Measurements from ENCODE around the gene CREBL2.
"Not testable (repeated sequence)": the region's sequence is repeated elsewhere in the genome, so short reads cannot be mapped to it uniquely, and the experiment has no call there.

Gene CREBL2

DNA sequence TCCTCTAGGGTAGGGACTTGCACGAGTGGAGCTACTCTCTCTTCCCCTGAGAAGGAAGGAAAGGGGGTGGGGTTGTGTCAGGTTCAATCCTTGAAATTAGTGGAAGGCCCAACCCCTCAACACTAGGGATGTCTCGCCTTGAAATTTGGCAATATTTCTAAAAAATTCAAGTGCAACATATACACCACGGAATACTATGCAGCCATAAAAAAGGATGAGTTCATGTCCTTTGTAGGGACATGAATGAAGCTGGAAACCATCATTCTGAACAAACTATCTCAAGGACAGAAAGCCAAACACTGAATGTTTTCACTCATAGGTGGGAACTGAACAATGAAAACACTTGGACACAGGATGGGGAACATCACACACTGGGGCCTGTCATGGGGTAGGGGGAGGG is 15.1 kb upstream of the CREBL2 start:
- DNase-seq (ENCODE audit: low read depth in 1 of 2, low spot score in 1 of 2) = not testable (repeated sequence)

DNA sequence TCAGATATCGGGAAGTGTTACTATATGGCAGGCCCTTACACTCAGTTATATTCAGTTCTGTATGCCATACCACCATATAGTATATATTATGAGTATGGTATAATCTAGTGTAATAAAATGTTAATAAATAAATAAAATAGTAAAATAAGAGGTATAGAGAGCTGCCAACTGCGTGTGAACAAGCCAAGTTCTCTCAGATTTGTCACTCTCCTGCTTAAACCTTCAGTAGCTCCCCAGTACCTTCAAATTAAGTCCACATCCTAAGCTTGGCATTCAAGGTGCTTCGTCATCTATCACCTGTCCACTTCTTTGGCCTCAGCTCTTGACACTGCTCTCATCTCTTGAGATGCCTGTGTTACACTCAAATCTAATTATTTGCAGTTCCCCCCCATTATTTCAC is 12.8 kb upstream of the CREBL2 start:
- no peak for DNase-seq (ENCODE audit: low read depth in 1 of 2, low spot score in 1 of 2)

- DNase-seq (ENCODE audit: low read depth in 1 of 2, low spot score in 1 of 2) = no peak
Observed at GRCh38 chr12:12599750-12600643, 11.7 kb upstream of the CREBL2 start.

GRCh38 chr12:12600659-12601058 is 11.0 kb upstream of the CREBL2 start:
- no peak for DNase-seq (ENCODE audit: low read depth in 1 of 2, low spot score in 1 of 2)

DNA sequence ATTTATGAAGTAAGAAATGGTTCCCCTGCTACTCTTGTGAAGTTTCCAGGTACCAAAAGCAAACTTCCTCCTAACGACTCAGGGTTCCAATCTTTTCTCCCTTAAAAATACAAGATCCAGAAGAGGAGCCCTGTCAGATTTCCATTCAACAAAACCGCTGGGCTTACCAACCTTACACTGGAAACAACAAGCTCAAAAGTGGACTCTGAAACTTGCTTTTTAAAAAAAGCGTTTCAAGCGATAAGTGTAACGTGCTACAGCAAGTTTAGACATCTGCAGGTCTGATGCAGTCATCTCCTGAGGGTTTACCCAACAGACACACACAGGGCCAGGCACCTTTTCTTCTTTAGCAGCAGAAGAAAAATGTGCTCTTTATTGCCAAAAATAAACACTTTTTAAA is 6.9 kb upstream of the CREBL2 start:
- no peak for DNase-seq (ENCODE audit: low read depth in 1 of 2, low spot score in 1 of 2)

DNA sequence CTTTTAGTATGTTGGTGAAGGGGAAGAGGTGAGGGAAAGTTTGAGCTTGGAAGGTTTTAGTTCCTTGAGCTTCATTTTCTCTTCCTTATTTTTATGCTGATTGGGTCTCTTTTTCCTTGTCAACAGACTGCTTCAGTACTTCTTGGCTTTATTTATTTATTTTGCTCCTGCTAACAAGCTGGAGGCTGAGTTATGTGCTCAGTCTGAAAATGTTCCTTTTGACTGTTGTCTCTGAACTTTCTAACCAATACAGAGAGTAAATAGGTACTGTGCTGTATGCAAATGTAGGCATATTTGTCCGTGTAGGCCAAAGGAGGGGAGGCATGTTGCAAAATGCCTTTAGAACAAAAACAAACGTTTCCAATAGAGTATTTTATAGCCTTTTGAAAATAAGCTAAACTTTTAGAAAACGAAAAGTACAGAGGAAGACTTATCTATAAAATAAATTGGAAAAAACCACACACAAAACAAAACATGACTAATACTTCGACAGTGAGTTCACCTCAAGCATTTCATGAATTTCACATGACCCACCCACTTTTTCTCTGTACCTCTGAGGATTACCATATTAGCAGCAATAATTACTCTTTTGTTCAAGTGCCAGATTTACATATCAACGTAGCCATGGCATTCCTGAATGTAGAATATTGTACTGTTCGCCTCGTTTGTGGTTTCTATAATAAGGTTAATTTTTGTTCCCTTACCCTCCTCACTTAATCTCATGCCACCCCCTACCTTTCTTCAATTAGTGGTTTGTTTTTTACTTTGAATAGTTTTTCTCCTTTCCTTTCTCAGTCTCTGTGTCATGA is 4.7 kb upstream of the CREBL2 start:
- no peak for DNase-seq (ENCODE audit: low read depth in 1 of 2, low spot score in 1 of 2)

DNA sequence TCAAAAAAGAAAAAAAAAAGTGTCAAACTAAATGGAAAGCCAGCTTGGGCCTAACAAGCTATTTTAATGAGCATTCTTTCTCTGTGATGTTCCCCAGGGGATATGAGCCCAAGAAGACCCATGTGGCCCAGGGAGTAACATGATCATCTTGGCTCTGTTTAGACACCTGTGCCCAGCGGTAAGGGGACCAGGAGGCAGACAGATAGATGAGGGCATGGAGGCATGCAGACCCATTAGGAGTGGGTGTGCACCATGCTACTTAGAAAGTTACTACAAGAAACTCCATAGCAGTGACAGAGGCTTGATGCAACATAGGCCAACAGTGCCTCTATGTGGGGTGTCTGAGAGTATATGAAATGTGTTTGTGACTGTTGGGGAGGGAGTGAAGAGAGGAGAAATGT is 3.1 kb upstream of the CREBL2 start:
- DNase-seq (ENCODE audit: low read depth in 1 of 2, low spot score in 1 of 2) = no peak

DNA sequence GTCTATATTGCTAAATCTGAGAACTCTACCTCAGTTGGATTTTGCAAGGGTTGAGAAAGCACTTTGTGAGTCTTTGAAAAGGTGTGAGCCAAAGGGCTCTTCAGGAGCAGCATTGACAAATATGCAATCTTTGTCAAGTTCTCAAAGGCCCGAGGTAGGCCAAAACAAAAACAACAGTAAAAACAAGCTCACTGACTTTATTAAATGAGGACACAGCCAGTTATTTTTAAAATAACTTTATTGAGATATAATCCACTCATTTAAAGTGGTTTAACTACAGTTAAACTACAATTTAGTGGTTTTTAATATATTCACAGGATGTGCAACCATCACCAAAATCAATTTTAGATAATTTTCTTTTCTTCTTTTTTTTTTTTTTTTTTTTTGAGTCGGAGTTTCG is 2.0 kb upstream of the CREBL2 start:
- no peak for DNase-seq (ENCODE audit: low read depth in 1 of 2, low spot score in 1 of 2)

GRCh38 chr12:12610711-12611110 is 965 bp upstream of the CREBL2 start:
- no peak for DNase-seq (ENCODE audit: low read depth in 1 of 2, low spot score in 1 of 2)

- DNase-seq (ENCODE audit: low read depth in 1 of 2, low spot score in 1 of 2) = no peak
Observed at GRCh38 chr12:12612358-12612757, 682 bp downstream of the CREBL2 start.

DNA sequence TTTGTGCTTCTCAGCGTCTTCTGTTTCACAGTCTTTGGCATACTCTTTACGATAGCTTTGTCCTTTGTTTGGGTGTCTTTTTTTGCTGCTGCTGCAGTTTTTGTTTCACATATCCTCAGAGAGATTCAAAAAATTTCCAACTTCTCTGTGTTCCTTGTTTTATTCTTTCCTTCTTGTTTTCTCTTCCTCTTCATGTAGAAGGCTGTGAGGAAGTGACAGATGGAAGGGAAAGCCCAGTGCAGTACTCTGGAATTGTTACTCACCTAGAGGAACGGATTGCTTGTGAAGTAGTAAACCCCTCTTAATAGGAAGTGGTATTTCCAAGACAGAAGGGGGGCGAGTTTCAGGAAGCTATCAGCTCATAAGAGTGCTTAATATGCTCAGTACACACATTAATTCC is 1.7 kb downstream of the CREBL2 start:
- DNase-seq (ENCODE audit: low read depth in 1 of 2, low spot score in 1 of 2) = no peak

DNA sequence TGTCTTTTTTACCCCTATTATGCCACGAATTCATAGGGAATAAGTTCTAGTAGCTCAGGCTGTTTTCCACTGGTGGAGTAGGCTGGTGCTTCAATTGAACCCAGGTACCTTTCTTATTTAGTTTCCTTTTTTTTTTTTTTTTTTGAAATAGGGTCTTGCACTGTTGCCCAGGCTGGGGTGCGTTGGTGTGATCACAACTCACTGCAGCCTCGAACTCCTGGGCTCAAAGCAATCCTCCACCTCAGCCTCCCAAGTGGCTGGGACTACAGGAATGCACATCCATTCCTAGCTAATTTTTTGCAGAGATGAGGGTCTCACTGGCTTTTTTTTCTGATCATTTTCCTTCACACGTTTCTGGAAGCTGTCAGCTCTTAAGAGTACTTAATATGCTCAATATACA is 2.7 kb downstream of the CREBL2 start:
- DNase-seq (ENCODE audit: low read depth in 1 of 2, low spot score in 1 of 2) = no peak

DNA sequence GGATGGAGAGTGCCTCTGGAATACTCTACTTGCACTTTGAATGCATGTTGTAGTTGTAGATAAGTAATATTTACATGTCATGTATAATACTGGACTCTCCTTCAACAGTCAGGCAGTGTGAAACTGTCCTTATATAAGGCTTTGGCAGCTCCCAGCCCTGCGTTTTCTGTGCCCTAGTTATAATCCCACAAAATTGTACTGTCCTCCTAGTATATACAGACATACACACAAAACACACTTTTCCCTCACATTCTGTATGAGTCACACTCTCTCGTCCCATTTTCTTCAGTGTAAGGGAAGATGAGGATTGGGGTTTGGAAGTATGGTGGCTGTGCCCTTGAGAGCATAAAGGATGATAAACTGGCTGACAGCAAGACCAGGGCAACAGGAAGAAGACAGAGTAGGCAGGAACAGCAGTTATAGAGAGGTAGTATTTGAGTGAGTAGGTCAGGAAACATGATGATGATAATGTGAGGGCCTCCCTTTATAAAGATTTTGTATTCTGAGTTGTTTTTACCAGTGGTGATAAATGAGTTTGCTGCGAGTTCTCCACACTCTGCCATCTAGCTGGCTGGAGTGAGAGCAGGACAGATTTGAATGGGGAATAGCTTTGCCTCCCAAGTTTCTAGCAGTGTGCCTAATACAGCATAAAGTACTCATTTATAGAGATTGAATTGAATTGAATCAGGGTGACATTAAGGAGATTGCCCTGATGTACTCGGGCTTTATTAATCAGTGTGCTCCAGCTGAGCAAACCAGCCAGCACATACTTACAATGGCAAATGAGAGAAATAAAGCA is 5.0 kb downstream of the CREBL2 start:
- no peak for DNase-seq (ENCODE audit: low read depth in 1 of 2, low spot score in 1 of 2)

DNA sequence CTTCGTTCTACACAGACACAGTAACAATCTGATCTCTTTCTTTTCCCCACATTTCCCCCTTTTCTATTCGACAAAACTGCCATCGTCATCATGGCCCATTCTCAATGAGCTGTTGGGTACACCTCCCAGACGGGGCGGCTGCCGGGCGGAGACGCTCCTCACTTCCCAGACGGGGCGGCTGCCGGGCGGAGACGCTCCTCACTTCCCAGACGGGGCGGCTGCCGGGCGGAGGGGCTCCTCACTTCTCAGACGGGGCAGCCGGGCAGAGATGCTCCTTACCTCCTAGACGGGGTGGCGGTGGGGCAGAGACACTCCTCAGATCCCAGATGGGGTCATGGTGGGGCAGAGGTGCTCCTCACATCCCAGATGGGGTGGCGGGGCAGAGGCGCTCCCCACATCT is 6.4 kb downstream of the CREBL2 start:
- DNase-seq (ENCODE audit: low read depth in 1 of 2, low spot score in 1 of 2) = not testable (repeated sequence)

DNA sequence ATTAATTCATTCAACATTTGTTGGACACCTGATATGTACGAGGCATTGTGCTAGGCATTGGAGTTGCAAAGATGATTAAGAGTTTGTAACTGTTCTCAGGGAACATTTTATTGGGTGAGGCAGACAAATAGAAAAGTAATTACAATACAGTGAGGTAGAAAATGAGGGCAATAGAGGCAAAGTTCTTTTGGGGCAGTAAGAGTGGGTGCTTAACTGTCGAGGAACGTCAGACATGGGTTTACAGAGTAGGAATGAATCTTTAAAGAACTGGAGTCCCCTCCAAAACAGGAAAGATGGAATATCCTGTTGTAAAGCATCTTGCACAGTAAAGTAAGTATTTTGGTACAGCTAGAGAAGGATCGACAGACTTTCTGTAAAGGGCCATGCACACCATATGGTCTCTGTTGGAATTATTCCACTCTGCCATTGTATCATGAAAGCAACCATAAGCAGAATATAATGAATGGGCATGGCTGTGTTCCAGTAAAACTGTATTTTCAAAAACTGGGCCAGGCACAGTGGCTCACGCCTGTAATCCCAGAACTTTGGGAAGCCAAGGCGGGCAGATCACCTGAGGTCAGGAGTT is 9.1 kb downstream of the CREBL2 start:
- no peak for DNase-seq (ENCODE audit: low read depth in 1 of 2, low spot score in 1 of 2)

- no peak for DNase-seq (ENCODE audit: low read depth in 1 of 2, low spot score in 1 of 2)
Observed at GRCh38 chr12:12622418-12622817, 10.7 kb downstream of the CREBL2 start.

DNA sequence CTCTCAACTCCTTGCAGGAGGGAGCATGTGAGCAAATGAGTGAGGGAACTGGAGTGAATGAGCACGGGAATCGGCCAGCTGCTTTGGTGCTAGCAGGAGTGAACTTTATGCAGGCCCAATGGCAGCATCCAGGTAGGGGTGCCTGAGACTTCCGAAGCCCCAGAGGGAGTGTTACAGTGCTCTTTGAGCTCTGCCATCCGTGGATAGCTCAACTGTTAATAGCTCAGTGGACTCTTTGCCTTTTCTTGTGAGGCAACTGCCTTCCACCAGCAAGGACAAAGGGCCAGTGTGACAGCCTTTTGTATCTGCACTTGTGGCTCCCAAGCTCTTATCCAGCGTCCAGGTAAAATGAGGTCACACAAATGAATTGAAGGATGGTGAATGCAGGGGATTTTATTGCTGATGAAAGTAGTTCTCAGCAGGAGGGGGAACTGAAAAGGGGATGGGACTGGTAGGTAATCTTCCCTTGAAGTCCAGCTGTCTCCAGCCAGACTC is 12.9 kb downstream of the CREBL2 start:
- DNase-seq (ENCODE audit: low read depth in 1 of 2, low spot score in 1 of 2) = no peak

- DNase-seq (ENCODE audit: low read depth in 1 of 2, low spot score in 1 of 2) = no peak
Observed at GRCh38 chr12:12626471-12626870, 14.8 kb downstream of the CREBL2 start.

DNA sequence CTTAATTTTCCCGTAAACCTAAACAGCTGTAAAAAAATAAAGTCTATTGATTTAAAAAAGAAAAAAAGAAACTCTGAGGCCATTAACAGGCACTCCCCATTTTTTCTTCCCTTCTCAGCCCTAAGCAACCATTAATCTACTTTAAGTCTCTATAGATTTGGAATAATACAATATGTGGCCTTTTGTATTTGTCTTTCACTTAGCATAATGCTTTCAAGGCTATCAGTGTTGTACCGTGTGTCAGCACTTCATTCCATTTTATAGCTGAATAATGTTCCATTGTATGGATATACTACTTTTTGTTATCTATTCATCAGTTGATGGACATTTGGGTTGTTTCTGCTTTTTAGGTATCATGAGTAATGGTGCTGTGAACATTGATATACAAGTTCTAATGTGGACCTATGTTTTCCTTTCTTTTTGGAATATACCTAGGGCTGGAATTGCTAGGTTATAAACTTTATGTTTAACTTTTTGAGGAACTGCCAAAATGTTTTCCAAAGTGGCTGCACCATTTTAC is 15.7 kb downstream of the CREBL2 start:
- DNase-seq (ENCODE audit: low read depth in 1 of 2, low spot score in 1 of 2) = no peak

DNA sequence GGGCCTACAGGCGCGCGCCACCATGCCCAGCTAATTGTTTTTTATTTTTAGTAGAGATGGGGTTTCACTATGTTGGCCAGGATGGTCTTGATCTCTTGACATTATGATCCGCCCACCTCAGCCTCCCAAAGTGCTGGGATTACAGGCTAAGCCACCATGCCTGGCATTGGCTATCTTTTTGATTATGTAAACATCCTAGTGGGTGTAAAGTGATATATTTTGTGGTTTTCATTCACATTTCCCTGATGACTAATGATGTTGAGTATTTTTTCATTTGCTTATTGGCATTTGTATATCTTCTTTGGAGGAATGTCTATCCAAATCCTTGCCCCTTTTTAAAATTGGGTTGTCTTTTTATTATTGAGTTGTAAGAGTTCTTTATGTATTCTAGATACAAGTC is 16.3 kb downstream of the CREBL2 start:
- DNase-seq (ENCODE audit: low read depth in 1 of 2, low spot score in 1 of 2) = no peak

DNA sequence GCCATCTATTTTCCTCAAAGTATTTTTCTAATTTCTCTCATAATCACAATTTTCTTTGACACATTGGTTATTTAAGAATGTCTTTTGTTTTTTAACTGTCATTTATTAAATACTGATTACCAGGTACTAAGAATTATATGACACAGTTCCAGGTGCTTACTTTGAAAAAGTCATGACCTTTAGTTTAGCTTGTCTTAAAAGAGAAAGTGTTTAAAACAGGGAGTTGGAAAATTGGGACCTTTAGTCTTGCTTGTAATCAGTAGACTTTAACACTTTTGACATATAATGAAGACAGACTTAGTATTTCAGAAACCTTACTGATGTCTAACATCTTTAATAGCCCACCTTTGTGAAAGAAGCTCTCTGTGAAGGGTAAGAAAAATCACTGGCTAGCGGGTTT is 19.2 kb downstream of the CREBL2 start:
- DNase-seq (ENCODE audit: low read depth in 1 of 2, low spot score in 1 of 2) = no peak
